Measurements from ENCODE around the gene PTPRR.

Gene PTPRR

GRCh38 chr12:70876952-70877351, 43.6 kb downstream of the PTPRR start:
- H3K9me3 ChIP-seq (ENCODE audit: control insufficient read depth in 2 of 2, low read length in 2 of 2) = no peaks in the 10 kb centered on the region
- no peak overlapping the region for H3K27ac ChIP-seq (ENCODE audit: low read depth in 2 of 2, low read length in 2 of 2)
- no peaks in the 10 kb centered on the region for H3K4me1 ChIP-seq (ENCODE audit: control insufficient read depth in 2 of 2, insufficient read depth in 2 of 2, low read length in 2 of 2)
- no peak overlapping the region for H3K4me3 ChIP-seq (ENCODE audit: low read length in 2 of 2)
- no peaks in the 10 kb centered on the region for H3K36me3 ChIP-seq (ENCODE audit: control insufficient read depth in 2 of 2, insufficient read depth in 2 of 2, low read length in 2 of 2)
- no peak overlapping the region for H3K9ac ChIP-seq (ENCODE audit: low read depth in 1 of 2, low read length in 2 of 2)
- no peaks in the 10 kb centered on the region for H3K27me3 ChIP-seq (ENCODE audit: control insufficient read depth in 2 of 2, insufficient read depth in 2 of 2, low read length in 2 of 2)

GRCh38 chr12:70875628-70876027, 44.9 kb downstream of the PTPRR start:
- no peaks in the 10 kb centered on the region for H3K36me3 ChIP-seq (ENCODE audit: control insufficient read depth in 2 of 2, insufficient read depth in 2 of 2, low read length in 2 of 2)
- H3K9me3 ChIP-seq (ENCODE audit: control insufficient read depth in 2 of 2, low read length in 2 of 2) = no peaks in the 10 kb centered on the region
- H3K27ac ChIP-seq (ENCODE audit: low read depth in 2 of 2, low read length in 2 of 2) = no peak overlapping the region
- H3K27me3 ChIP-seq (ENCODE audit: control insufficient read depth in 2 of 2, insufficient read depth in 2 of 2, low read length in 2 of 2) = no peaks in the 10 kb centered on the region
- H3K9ac ChIP-seq (ENCODE audit: low read depth in 1 of 2, low read length in 2 of 2) = no peak overlapping the region
- no peak overlapping the region for H3K4me3 ChIP-seq (ENCODE audit: low read length in 2 of 2)
- no peaks in the 10 kb centered on the region for H3K4me1 ChIP-seq (ENCODE audit: control insufficient read depth in 2 of 2, insufficient read depth in 2 of 2, low read length in 2 of 2)

- no peaks in the 10 kb centered on the region for H3K27me3 ChIP-seq (ENCODE audit: control insufficient read depth in 2 of 2, insufficient read depth in 2 of 2, low read length in 2 of 2)
- H3K9me3 ChIP-seq (ENCODE audit: control insufficient read depth in 2 of 2, low read length in 2 of 2) = no peaks in the 10 kb centered on the region
- no peak overlapping the region for H3K4me3 ChIP-seq (ENCODE audit: low read length in 2 of 2)
- H3K4me1 ChIP-seq (ENCODE audit: control insufficient read depth in 2 of 2, insufficient read depth in 2 of 2, low read length in 2 of 2) = no peaks in the 10 kb centered on the region
- no peaks in the 10 kb centered on the region for H3K36me3 ChIP-seq (ENCODE audit: control insufficient read depth in 2 of 2, insufficient read depth in 2 of 2, low read length in 2 of 2)
- H3K9ac ChIP-seq (ENCODE audit: low read depth in 1 of 2, low read length in 2 of 2) = no peak overlapping the region
- H3K27ac ChIP-seq (ENCODE audit: low read depth in 2 of 2, low read length in 2 of 2) = no peak overlapping the region
Observed at GRCh38 chr12:70854881-70855568, 65.5 kb downstream of the PTPRR start.

- Histone ChIP-seq H3K9me3 (ENCODE audit: control insufficient read depth in 2 of 2, low read length in 2 of 2) (no peaks in the 10 kb centered on the region), H3K9ac (ENCODE audit: low read depth in 1 of 2, low read length in 2 of 2) (no peak overlapping the region), H3K4me3 (ENCODE audit: low read length in 2 of 2) (no peak overlapping the region), H3K4me1 (ENCODE audit: control insufficient read depth in 2 of 2, insufficient read depth in 2 of 2, low read length in 2 of 2) (no peaks in the 10 kb centered on the region), H3K27ac (ENCODE audit: low read depth in 2 of 2, low read length in 2 of 2) (no peak overlapping the region), H3K36me3 (ENCODE audit: control insufficient read depth in 2 of 2, insufficient read depth in 2 of 2, low read length in 2 of 2) (no peaks in the 10 kb centered on the region), H3K27me3 (ENCODE audit: control insufficient read depth in 2 of 2, insufficient read depth in 2 of 2, low read length in 2 of 2) (no peaks in the 10 kb centered on the region)
Observed at GRCh38 chr12:70854138-70854537, 66.4 kb downstream of the PTPRR start.

GRCh38 chr12:70853326-70853725, 67.2 kb downstream of the PTPRR start:
- Histone ChIP-seq H3K4me1 (ENCODE audit: control insufficient read depth in 2 of 2, insufficient read depth in 2 of 2, low read length in 2 of 2) (no peaks in the 10 kb centered on the region), H3K27me3 (ENCODE audit: control insufficient read depth in 2 of 2, insufficient read depth in 2 of 2, low read length in 2 of 2) (no peaks in the 10 kb centered on the region), H3K36me3 (ENCODE audit: control insufficient read depth in 2 of 2, insufficient read depth in 2 of 2, low read length in 2 of 2) (no peaks in the 10 kb centered on the region), H3K9me3 (ENCODE audit: control insufficient read depth in 2 of 2, low read length in 2 of 2) (no peaks in the 10 kb centered on the region), H3K9ac (ENCODE audit: low read depth in 1 of 2, low read length in 2 of 2) (no peak overlapping the region), H3K4me3 (ENCODE audit: low read length in 2 of 2) (no peak overlapping the region), H3K27ac (ENCODE audit: low read depth in 2 of 2, low read length in 2 of 2) (no peak overlapping the region)

- Histone ChIP-seq H3K4me1 (ENCODE audit: control insufficient read depth in 2 of 2, insufficient read depth in 2 of 2, low read length in 2 of 2) (no peaks in the 10 kb centered on the region), H3K36me3 (ENCODE audit: control insufficient read depth in 2 of 2, insufficient read depth in 2 of 2, low read length in 2 of 2) (no peaks in the 10 kb centered on the region), H3K4me3 (ENCODE audit: low read length in 2 of 2) (no peak overlapping the region), H3K9me3 (ENCODE audit: control insufficient read depth in 2 of 2, low read length in 2 of 2) (no peaks in the 10 kb centered on the region), H3K27me3 (ENCODE audit: control insufficient read depth in 2 of 2, insufficient read depth in 2 of 2, low read length in 2 of 2) (no peaks in the 10 kb centered on the region), H3K27ac (ENCODE audit: low read depth in 2 of 2, low read length in 2 of 2) (no peak overlapping the region), H3K9ac (ENCODE audit: low read depth in 1 of 2, low read length in 2 of 2) (no peak overlapping the region)
Observed at GRCh38 chr12:70852416-70853150, 68.0 kb downstream of the PTPRR start.

GRCh38 chr12:70849265-70849960, 71.1 kb downstream of the PTPRR start:
- H3K9ac ChIP-seq (ENCODE audit: low read depth in 1 of 2, low read length in 2 of 2) = no peak overlapping the region
- no peaks in the 10 kb centered on the region for H3K9me3 ChIP-seq (ENCODE audit: control insufficient read depth in 2 of 2, low read length in 2 of 2)
- no peak overlapping the region for H3K27ac ChIP-seq (ENCODE audit: low read depth in 2 of 2, low read length in 2 of 2)
- H3K36me3 ChIP-seq (ENCODE audit: control insufficient read depth in 2 of 2, insufficient read depth in 2 of 2, low read length in 2 of 2) = no peaks in the 10 kb centered on the region
- no peaks in the 10 kb centered on the region for H3K4me1 ChIP-seq (ENCODE audit: control insufficient read depth in 2 of 2, insufficient read depth in 2 of 2, low read length in 2 of 2)
- no peak overlapping the region for H3K4me3 ChIP-seq (ENCODE audit: low read length in 2 of 2)
- H3K27me3 ChIP-seq (ENCODE audit: control insufficient read depth in 2 of 2, insufficient read depth in 2 of 2, low read length in 2 of 2) = no peaks in the 10 kb centered on the region

GRCh38 chr12:70847871-70848270, 72.7 kb downstream of the PTPRR start:
- Histone ChIP-seq H3K27me3 (ENCODE audit: control insufficient read depth in 2 of 2, insufficient read depth in 2 of 2, low read length in 2 of 2) (no peaks in the 10 kb centered on the region), H3K9ac (ENCODE audit: low read depth in 1 of 2, low read length in 2 of 2) (no peak overlapping the region), H3K4me3 (ENCODE audit: low read length in 2 of 2) (no peak overlapping the region), H3K9me3 (ENCODE audit: control insufficient read depth in 2 of 2, low read length in 2 of 2) (no peaks in the 10 kb centered on the region), H3K27ac (ENCODE audit: low read depth in 2 of 2, low read length in 2 of 2) (no peak overlapping the region), H3K36me3 (ENCODE audit: control insufficient read depth in 2 of 2, insufficient read depth in 2 of 2, low read length in 2 of 2) (no peaks in the 10 kb centered on the region), H3K4me1 (ENCODE audit: control insufficient read depth in 2 of 2, insufficient read depth in 2 of 2, low read length in 2 of 2) (no peaks in the 10 kb centered on the region)

- Histone ChIP-seq H3K9me3 (ENCODE audit: control insufficient read depth in 2 of 2, low read length in 2 of 2) (no peaks in the 10 kb centered on the region), H3K36me3 (ENCODE audit: control insufficient read depth in 2 of 2, insufficient read depth in 2 of 2, low read length in 2 of 2) (no peaks in the 10 kb centered on the region), H3K4me1 (ENCODE audit: control insufficient read depth in 2 of 2, insufficient read depth in 2 of 2, low read length in 2 of 2) (no peaks in the 10 kb centered on the region), H3K27me3 (ENCODE audit: control insufficient read depth in 2 of 2, insufficient read depth in 2 of 2, low read length in 2 of 2) (no peaks in the 10 kb centered on the region), H3K27ac (ENCODE audit: low read depth in 2 of 2, low read length in 2 of 2) (no peak overlapping the region), H3K9ac (ENCODE audit: low read depth in 1 of 2, low read length in 2 of 2) (no peak overlapping the region), H3K4me3 (ENCODE audit: low read length in 2 of 2) (no peak overlapping the region)
Observed at GRCh38 chr12:70845268-70845667, 75.3 kb downstream of the PTPRR start.

GRCh38 chr12:70843363-70843762, 77.2 kb downstream of the PTPRR start:
- Histone ChIP-seq H3K4me3 (ENCODE audit: low read length in 2 of 2) (no peak overlapping the region), H3K36me3 (ENCODE audit: control insufficient read depth in 2 of 2, insufficient read depth in 2 of 2, low read length in 2 of 2) (no peaks in the 10 kb centered on the region), H3K4me1 (ENCODE audit: control insufficient read depth in 2 of 2, insufficient read depth in 2 of 2, low read length in 2 of 2) (no peaks in the 10 kb centered on the region), H3K27me3 (ENCODE audit: control insufficient read depth in 2 of 2, insufficient read depth in 2 of 2, low read length in 2 of 2) (no peaks in the 10 kb centered on the region), H3K9ac (ENCODE audit: low read depth in 1 of 2, low read length in 2 of 2) (no peak overlapping the region), H3K9me3 (ENCODE audit: control insufficient read depth in 2 of 2, low read length in 2 of 2) (no peaks in the 10 kb centered on the region), H3K27ac (ENCODE audit: low read depth in 2 of 2, low read length in 2 of 2) (no peak overlapping the region)
